Activated T-helper 2 cell treated with anti-CD3 and anti-CD28 coated beads, Interferon-gamma antibody, Interleukin-2, Interleukin-4, amounts not matched to agents 10 μg/mL and 5 μg/mL and 100 μg/mL, durations not matched to agents 14 hours and 24 hours and 36 hours (primary cell): ENCODE data around the gene ATG4A. TPM values are rescaled to one million over a fixed set of nuclear protein-coding genes. Genes with fewer than 3 reads are reported as not detected.

ENCODE experiments used
- DNase-seq: peaks from one replicate; pipeline ENCODE4 v3.0.0; 2021; ENCODE audit warnings: low spot score
- H3K27ac Mint-ChIP-seq: one replicate; pipeline ENCODE4 v1.8.0; 2021; ENCODE audit warnings: mixed read lengths
- H3K27me3 Mint-ChIP-seq: one replicate; pipeline ENCODE4 v1.8.0; 2021; ENCODE audit warnings: low read depth, mixed read lengths
- H3K36me3 Mint-ChIP-seq: one replicate; pipeline ENCODE4 v1.8.0; 2021; ENCODE audit warnings: low read depth, mixed read lengths
- H3K4me1 Mint-ChIP-seq: one replicate; pipeline ENCODE4 v1.8.0; 2021; ENCODE audit warnings: low read depth, mixed read lengths
- H3K4me3 Mint-ChIP-seq: one replicate; pipeline ENCODE4 v1.8.0; 2021; ENCODE audit warnings: low read depth, mild to moderate bottlenecking, moderate library complexity, mixed read lengths
- H3K9me3 Mint-ChIP-seq: one replicate; pipeline ENCODE4 v1.8.0; 2021; ENCODE audit warnings: mixed read lengths
- intact Hi-C: fragments of 100-400 bp; cut with micrococcal nuclease; formaldehyde crosslinking; loops from one replicate; pipeline ENCODE4 v1.15.1; 2023
- total RNA-seq: library from RNA; stranded (reverse); gene quantifications from 2 replicates; pipeline ENCODE4 v1.2.3, GENCODE V29; 2022

ATG4A gene
- total RNA-seq, 1 donor from 2014 or later, result 9.4 TPM

GRCh38 chrX:108130889-108131288 lies 39.3 kb downstream of the ATG4A start:
- Mint-ChIP-seq H3K36me3 (peaks cover 13% of the 10 kb centered on the region), H3K4me3 (no peak overlapping the region), H3K27ac (no peak overlapping the region), H3K9me3 (no peaks in the 10 kb centered on the region), H3K4me1 (no peaks in the 10 kb centered on the region), H3K27me3 (no peaks in the 10 kb centered on the region)
- intact Hi-C loops, result no loop called here
- DNase-seq, result no peak

GRCh38 chrX:108131471-108131870 lies 39.9 kb downstream of the ATG4A start:
- no peak overlapping the region for H3K4me3 Mint-ChIP-seq
- DNase-seq, result no peak
- peaks cover 13% of the 10 kb centered on the region for H3K36me3 Mint-ChIP-seq
- no peaks in the 10 kb centered on the region for H3K4me1 Mint-ChIP-seq
- no peak overlapping the region for H3K27ac Mint-ChIP-seq
- intact Hi-C loops, result no loop called here
- H3K9me3 Mint-ChIP-seq, result no peaks in the 10 kb centered on the region
- H3K27me3 Mint-ChIP-seq, result no peaks in the 10 kb centered on the region

GRCh38 chrX:108132034-108132433 lies 40.5 kb downstream of the ATG4A start:
- no peak overlapping the region for H3K4me3 Mint-ChIP-seq
- no peaks in the 10 kb centered on the region for H3K9me3 Mint-ChIP-seq
- H3K27me3 Mint-ChIP-seq, result no peaks in the 10 kb centered on the region
- intact Hi-C loops, result no loop called here
- no peak overlapping the region for H3K27ac Mint-ChIP-seq
- no peak for DNase-seq
- peaks cover 13% of the 10 kb centered on the region for H3K36me3 Mint-ChIP-seq
- no peaks in the 10 kb centered on the region for H3K4me1 Mint-ChIP-seq

GRCh38 chrX:108132876-108133275 lies 41.3 kb downstream of the ATG4A start:
- Mint-ChIP-seq H3K36me3 (peaks cover 15% of the 10 kb centered on the region), H3K4me3 (no peak overlapping the region), H3K4me1 (no peaks in the 10 kb centered on the region), H3K27ac (no peak overlapping the region), H3K9me3 (no peaks in the 10 kb centered on the region), H3K27me3 (no peaks in the 10 kb centered on the region)
- DNase-seq, result no peak
- intact Hi-C loops, result no loop called here

GRCh38 chrX:108134724-108135123 lies 43.1 kb downstream of the ATG4A start:
- H3K4me3 Mint-ChIP-seq, result no peak overlapping the region
- no peak overlapping the region for H3K27ac Mint-ChIP-seq
- DNase-seq, result no peak
- H3K36me3 Mint-ChIP-seq, result peaks cover 13% of the 10 kb centered on the region
- no peaks in the 10 kb centered on the region for H3K4me1 Mint-ChIP-seq
- H3K27me3 Mint-ChIP-seq, result no peaks in the 10 kb centered on the region
- H3K9me3 Mint-ChIP-seq, result no peaks in the 10 kb centered on the region
- intact Hi-C loops, result no loop called here

GRCh38 chrX:108138814-108139702 lies 47.5 kb downstream of the ATG4A start:
- H3K27me3 Mint-ChIP-seq, result no peaks in the 10 kb centered on the region
- no peak overlapping the region for H3K27ac Mint-ChIP-seq
- H3K9me3 Mint-ChIP-seq, result no peaks in the 10 kb centered on the region
- H3K4me3 Mint-ChIP-seq, result no peak overlapping the region
- peaks cover 11% of the 10 kb centered on the region for H3K36me3 Mint-ChIP-seq
- no peaks in the 10 kb centered on the region for H3K4me1 Mint-ChIP-seq
- no peak for DNase-seq
- intact Hi-C loops, result no loop called here

GRCh38 chrX:108148524-108148923 lies 56.9 kb downstream of the ATG4A start:
- Mint-ChIP-seq H3K4me1 (peaks cover 10% of the 10 kb centered on the region), H3K27ac (no peak overlapping the region), H3K4me3 (no peak overlapping the region), H3K27me3 (no peaks in the 10 kb centered on the region), H3K36me3 (peaks cover 27% of the 10 kb centered on the region), H3K9me3 (no peaks in the 10 kb centered on the region)
- intact Hi-C loops, result no loop called here
- DNase-seq, result no peak

- H3K27me3 Mint-ChIP-seq, result no peaks in the 10 kb centered on the region
- no peak for DNase-seq
- no peak overlapping the region for H3K4me3 Mint-ChIP-seq
- H3K27ac Mint-ChIP-seq, result no peak overlapping the region
- intact Hi-C loops, result no loop called here
- H3K9me3 Mint-ChIP-seq, result no peaks in the 10 kb centered on the region
- H3K4me1 Mint-ChIP-seq, result no peaks in the 10 kb centered on the region
- H3K36me3 Mint-ChIP-seq, result peaks cover 15% of the 10 kb centered on the region
These were observed 64.5 kb downstream of the ATG4A start for GRCh38 chrX:108156082-108156481.

- Mint-ChIP-seq H3K27ac (no peak overlapping the region), H3K9me3 (no peaks in the 10 kb centered on the region), H3K4me1 (no peaks in the 10 kb centered on the region), H3K27me3 (no peaks in the 10 kb centered on the region), H3K4me3 (no peak overlapping the region), H3K36me3 (peaks cover 9% of the 10 kb centered on the region)
- intact Hi-C loops, result no loop called here
- DNase-seq, result no peak
These were observed 65.4 kb downstream of the ATG4A start for GRCh38 chrX:108156934-108157466.

GRCh38 chrX:108157628-108158027 lies 66.0 kb downstream of the ATG4A start:
- Mint-ChIP-seq H3K9me3 (no peaks in the 10 kb centered on the region), H3K27ac (no peak overlapping the region), H3K4me3 (no peak overlapping the region), H3K36me3 (peaks cover 9% of the 10 kb centered on the region), H3K4me1 (no peaks in the 10 kb centered on the region), H3K27me3 (no peaks in the 10 kb centered on the region)
- intact Hi-C loops, result no loop called here
- no peak for DNase-seq

- no peak overlapping the region for H3K4me3 Mint-ChIP-seq
- intact Hi-C loops, result no loop called here
- no peak for DNase-seq
- no peaks in the 10 kb centered on the region for H3K9me3 Mint-ChIP-seq
- no peaks in the 10 kb centered on the region for H3K4me1 Mint-ChIP-seq
- H3K27me3 Mint-ChIP-seq, result no peaks in the 10 kb centered on the region
- peaks cover under 1% of the 10 kb centered on the region for H3K36me3 Mint-ChIP-seq
- no peak overlapping the region for H3K27ac Mint-ChIP-seq
These were observed 67.6 kb downstream of the ATG4A start for GRCh38 chrX:108159028-108159670.

GRCh38 chrX:108160309-108160708 lies 68.7 kb downstream of the ATG4A start:
- no peaks in the 10 kb centered on the region for H3K4me1 Mint-ChIP-seq
- no peak for DNase-seq
- H3K9me3 Mint-ChIP-seq, result no peaks in the 10 kb centered on the region
- H3K27ac Mint-ChIP-seq, result no peak overlapping the region
- no peaks in the 10 kb centered on the region for H3K36me3 Mint-ChIP-seq
- no peak overlapping the region for H3K4me3 Mint-ChIP-seq
- no peaks in the 10 kb centered on the region for H3K27me3 Mint-ChIP-seq
- intact Hi-C loops, result no loop called here

GRCh38 chrX:108162265-108162664 lies 70.7 kb downstream of the ATG4A start:
- no peak for DNase-seq
- Mint-ChIP-seq H3K27me3 (no peaks in the 10 kb centered on the region), H3K27ac (no peak overlapping the region), H3K4me1 (no peaks in the 10 kb centered on the region), H3K9me3 (no peaks in the 10 kb centered on the region), H3K4me3 (no peak overlapping the region), H3K36me3 (no peaks in the 10 kb centered on the region)
- intact Hi-C loops, result no loop called here
